IPS-11a (cell line): ENCODE data around the gene ZNF521.
"Not testable (repeated sequence)": the region's sequence is repeated elsewhere in the genome, so short reads cannot be mapped to it uniquely, and the experiment has no call there.

ENCODE experiments used
- H3K4me3 ChIP-seq: one replicate; pipeline ENCODE4 v1.5.1; 2013; ENCODE audit warnings: low read depth, low read length, control low read depth

The ZNF521 gene

DNA sequence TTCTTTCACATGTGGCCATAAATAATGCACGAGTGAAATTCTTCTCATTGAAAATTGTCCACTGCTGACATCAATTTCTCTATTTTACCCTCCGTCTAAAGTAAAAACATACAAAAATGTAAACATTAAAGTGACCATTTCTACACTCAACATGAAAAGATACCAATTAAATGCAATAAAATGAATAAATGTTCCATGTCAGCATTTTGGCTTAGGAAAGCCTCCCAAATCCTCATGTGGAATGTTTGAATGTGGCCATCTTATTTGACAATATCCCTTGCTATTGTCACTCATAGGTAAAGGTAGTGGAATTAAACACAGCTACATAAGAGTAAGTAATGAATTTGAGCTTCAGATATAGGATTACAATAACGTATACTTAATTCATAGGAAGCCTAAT, 60.8 kb downstream of the ZNF521 start:
- H3K4me3 ChIP-seq, result no peak overlapping the region

DNA sequence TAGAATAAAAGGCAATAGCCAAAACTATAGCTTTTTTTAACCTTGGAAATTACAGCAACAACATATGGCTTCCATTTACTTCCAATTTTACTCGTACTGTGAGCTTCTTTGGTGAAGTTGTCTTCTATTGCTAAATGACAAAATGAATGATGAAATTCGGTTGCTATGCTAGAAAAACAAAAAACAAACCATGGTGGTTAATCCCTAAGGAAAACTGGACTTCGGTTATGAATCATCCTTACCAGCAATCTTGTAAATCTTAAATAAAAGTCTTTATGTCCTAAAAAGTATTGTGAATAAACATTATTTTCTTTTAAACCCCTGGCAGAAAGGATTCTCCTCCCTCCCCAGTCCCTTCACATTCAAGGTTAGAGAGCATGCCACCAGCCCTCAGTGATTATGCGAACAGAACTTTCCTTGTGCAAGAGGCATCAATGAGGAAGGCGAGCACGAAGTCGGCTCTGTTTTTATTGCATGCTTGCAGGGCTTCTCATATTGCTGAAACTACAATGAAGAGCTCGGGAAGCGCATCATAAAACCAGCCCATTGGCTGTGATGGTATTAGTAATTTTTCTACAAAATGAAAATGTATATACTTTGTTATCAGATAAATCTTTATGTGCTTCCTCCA, 62.9 kb downstream of the ZNF521 start:
- H3K4me3 ChIP-seq, result no peak overlapping the region

DNA sequence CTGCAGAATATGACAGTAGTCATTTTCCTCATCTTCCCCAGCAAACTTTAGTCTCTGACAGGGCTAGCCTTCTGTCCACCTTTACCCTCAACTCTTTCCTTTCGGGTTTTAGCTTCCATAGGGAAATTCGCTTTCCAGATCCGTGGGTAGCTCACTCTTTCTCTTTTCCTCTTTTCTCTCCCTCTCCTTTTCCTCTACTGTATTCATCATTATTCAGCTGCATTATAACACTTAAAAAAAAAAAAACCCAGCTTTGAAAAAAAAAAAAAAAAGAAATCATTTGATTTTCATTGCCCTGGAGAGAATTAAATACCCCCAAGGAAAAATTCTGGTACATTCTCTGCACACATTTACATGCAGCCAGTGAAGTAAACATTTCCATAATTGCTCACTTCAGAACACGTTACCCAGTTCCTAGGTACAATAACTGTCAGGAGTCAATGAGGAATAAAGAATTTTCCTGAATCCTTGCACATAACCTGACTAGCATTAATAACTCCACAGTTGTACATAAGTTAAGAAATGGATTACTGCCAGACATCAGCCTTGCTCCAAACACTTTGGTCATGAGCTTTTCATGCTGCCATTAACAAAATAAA, 63.5 kb downstream of the ZNF521 start:
- H3K4me3 ChIP-seq, result no peak overlapping the region

DNA sequence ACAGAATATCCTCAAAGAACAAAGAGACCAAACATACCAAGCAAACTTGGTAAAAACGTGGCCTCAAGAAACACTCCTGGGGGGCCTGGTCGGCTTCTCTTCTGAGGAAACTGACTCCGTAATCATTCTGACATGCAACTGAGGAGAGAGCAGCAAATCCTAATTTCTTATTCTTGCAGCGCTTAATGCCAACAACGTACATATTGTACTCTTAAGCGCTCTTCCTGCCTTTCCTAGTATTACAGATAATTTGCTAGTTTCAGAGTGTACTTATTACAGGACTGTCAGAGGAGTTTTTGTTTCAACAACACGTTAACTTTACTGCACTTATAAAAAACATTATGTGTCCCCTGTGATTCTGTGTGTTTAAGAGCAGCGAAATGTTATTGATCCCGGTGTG, 64.9 kb downstream of the ZNF521 start:
- H3K4me3 ChIP-seq, result no peak overlapping the region

DNA sequence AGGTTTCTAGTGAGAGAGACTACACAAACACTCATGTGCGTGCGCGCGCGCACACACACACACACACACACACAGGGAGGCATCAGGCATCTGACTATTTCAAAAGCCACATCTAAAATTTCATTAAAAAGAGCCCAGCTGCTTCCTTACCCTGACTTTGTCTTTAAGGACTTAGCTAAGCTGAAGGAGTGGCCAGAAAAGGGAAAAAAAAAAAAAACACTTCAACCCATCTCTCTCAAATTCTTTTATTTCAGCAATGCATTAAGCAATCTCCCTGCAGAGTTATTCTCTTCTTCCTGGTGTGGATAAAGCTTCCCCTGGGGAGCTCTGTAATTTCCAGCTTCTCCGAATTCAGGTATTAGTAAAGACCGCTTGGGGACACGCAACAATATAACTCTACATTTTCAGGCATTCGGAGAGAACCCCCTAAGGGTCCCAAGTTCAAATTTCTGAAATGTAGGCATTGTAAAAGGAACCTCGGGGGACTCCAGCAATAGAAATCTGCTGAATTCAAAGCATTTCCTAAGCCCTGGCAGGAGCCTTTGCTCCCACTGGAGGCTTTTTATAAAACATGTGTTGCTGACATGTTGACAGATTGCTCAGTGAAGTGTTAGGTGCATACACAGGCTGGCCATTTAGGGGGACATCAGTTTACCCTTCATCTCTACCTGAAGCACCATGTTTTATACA, 67.0 kb downstream of the ZNF521 start:
- H3K4me3 ChIP-seq, result no peak overlapping the region

DNA sequence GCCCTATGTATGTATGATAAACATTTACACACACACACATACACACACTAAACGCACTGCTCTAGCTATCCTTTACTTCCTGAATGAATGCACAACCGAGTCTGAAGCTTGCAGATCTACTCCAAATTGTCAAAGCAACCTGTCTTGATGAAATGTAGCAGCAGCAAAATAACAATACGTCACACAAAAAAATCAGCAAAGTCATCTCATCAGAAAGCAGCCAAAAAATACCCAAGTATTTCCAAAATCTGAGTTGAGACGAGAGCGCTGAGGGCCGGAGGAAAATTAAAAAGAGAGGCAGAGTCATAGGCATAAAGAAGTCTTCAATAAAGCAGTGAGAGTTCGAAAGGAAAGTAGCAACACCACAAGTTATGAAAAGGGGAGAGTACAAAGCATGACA, 67.7 kb downstream of the ZNF521 start:
- no peak overlapping the region for H3K4me3 ChIP-seq

DNA sequence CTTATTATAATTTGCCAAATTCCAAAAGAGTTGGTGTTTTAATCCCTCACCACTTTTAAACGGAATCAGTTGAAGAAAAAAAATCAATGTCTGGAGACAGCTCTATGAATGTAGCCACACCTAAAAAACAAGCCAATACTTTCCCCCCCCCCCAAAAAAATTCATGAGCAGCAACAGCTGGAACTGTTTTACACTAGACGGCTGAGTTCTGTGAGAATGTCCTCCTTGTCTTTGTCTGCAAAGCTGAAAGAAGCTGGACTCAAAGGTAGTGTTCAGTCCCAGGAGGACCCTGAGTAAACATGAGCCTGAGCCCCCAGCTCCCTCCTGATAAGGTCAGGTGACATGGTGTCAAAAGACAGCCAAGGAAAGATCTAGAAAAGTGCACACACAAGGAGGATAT, 68.2 kb downstream of the ZNF521 start:
- H3K4me3 ChIP-seq, result no peak overlapping the region

DNA sequence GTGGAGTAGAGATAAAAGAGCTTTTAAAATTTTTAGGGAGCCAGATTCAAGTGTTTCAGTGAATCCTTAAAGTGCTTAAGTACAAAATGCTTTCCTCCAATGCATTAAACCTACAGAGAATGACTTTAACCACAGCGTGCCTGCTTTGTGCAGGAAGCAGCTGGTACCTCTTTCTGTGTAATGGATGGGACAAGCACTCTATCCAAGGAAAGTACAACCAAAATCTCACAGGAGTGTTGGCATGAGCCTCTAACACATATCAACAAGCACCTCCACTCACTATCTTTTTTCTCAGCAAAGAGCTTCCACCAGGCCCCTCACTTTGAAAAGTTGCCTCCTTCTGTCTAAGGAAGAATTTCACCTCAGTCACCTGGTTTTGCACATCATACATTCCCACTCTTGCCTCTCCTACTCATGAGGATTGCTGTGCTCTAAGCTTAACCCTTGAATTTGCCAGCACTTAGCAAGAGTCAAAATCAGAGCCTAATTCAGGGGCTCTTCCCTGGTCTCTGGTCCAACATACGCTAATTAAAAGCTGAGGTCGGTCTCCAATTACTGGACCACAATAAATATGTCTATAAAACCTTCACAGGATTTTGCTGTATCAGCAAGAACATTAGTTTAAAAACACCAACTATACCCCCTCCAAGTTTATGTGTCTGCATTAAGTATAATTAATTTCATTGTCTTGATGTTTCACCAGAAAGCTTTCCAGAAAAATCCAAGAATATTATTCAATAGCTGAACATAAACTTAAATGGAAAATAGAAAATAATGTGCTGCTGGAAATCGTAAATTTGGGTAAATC, 68.9 kb downstream of the ZNF521 start:
- H3K4me3 ChIP-seq, result no peak overlapping the region

DNA sequence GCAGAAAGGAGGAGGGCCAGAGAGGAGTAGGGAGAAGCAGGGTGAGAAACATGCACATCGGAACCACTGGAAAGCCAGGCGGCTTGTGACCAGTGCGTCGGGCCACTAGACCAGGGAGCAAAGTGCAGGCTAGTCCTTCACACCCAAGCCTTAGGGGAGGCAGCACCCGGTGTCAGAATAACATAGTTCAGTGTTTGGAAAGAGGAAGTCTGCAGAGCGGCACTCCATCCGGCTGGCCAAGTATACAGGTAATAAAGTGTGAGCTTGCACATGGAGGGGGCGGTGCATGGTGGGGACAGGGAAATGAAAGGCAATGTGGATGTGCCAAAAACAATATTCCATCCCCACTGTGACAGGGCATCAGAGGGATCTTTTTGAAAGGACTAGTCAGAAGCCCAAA, 69.7 kb downstream of the ZNF521 start:
- no peak overlapping the region for H3K4me3 ChIP-seq

DNA sequence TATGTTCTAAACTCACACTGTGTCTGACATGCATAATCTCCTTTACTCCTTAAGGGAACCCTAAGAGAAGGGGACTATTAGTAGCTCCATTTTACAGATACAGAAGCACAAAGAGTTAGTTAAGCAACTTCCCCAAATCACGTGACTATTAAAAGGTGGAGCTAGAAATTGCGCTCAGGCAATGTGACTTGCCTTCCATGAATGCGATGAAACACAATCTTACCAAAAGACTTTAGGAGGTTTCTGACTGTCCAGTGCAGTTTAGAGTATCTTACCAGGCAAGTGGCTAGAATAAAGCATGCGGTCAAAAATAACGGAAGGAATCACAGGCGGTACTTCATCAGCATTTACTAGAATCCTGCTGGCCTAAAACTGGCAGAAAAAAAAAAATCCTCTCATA, 70.4 kb downstream of the ZNF521 start:
- H3K4me3 ChIP-seq, result no peak overlapping the region

DNA sequence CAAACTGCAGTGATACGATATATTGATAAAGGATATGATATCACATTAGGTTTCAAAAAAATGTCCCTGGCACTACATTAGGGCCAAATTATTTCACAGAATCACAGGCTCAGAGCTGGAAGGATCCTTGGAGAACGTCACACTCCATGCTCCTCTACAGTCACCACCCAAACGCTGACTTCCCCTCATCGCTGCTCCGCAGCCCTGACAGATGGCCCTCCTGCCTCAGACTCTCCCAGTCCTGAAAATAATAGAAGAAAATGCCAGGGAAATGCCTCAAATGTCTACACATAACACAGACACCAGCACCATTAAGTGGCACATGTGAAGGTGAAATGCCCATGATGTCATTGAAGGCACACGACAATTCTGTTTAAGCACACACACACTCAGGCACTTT, 72.0 kb downstream of the ZNF521 start:
- no peak overlapping the region for H3K4me3 ChIP-seq

DNA sequence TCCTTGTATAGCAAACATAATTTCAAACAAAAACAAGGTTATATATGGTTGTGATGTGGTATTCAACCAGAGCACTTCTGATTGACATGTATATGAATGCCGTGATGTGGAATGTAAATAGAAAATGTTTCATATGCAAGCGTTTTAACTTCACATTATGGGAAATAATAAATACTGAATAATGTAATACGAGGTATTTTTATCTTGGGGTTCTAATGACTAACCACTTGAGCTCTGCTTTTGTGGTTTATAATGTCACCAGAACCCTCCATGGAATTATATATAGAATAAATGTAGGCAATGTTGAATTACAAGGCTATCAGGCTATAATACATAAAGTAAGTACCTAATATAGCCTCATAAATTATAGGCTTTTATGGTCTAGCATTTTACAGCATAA, 72.4 kb downstream of the ZNF521 start:
- no peak overlapping the region for H3K4me3 ChIP-seq

DNA sequence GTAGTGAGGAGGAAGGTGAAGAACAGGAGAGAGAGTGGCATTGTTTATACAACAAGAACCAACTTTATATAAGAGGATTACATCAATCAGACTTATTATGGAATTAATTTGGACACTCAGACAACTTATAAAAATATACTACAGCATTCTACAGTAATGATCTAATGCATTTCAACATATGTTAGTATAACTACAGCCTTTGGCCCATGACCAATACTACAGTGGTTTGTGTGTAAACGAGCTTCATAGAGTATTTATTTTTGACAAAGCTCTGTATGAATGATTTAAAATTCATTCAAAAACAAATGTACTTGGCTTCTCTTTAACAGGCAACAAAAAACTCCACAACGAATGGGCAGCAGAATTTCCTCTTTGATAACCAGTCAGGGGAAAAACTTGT, 72.8 kb downstream of the ZNF521 start:
- no peak overlapping the region for H3K4me3 ChIP-seq

DNA sequence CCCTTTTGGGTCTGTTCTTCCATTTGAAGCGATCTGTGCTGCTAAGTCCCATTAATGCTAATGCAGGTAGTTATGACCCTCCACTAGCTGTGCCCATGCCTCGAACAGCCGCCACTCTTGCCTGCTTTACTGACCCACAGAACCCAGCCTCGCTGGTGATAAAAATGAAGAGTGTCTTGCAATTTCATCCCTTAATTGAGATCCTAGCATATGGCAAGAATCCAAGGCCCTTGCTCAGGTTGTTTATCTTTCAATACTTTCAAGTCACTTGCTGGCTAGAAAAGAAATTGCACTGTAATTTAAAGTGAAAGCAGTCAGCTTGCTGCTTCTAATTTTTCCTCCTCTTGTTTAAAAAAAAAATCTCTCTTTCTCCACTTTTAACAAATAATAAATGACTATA, 73.6 kb downstream of the ZNF521 start:
- H3K4me3 ChIP-seq, result no peak overlapping the region

DNA sequence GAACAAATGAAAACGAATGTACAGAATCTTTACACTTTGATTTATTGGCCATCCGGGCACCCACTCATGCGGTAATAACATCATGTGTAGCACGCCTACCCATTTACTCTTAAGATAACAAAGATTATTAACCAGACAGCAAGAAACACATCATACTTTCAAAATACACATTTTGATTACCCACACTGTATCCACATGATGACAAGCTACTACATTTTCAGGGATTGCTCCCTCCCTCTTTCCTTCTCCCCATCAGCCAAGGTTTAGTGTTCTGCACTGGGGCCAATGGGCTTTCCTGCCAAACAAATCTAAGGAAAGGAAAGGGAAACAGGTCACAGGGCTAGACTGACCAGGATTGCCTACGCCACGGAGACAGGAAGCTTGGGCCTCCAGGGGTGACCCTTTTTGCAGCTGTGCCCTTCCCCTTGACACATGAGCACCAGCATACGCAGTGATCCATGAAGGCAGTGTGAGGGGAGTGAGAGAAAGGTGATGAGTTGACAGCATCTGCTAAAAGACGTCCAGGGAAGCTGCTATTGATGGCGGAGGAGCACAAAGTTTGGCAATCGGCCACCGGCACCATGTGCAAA, 76.5 kb downstream of the ZNF521 start:
- no peak overlapping the region for H3K4me3 ChIP-seq

DNA sequence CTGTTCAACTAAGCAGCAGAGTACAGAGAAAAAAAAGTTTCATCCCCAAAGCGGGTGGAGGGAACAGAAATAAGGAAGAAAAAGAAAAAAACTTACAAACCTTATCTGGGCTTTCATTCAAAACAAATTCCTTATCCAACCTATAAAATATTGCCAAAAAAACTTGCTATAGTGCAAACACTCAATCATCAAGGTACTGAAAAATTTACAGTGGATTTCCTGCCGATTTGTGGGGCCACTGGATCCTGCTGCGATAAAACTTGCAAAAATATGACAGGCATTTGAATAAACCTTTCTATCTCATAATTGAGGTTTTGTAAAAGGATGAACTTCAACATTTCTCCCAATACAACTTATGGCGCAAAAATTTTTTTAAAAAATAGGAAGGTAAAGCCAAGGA, 77.0 kb downstream of the ZNF521 start:
- no peak overlapping the region for H3K4me3 ChIP-seq

DNA sequence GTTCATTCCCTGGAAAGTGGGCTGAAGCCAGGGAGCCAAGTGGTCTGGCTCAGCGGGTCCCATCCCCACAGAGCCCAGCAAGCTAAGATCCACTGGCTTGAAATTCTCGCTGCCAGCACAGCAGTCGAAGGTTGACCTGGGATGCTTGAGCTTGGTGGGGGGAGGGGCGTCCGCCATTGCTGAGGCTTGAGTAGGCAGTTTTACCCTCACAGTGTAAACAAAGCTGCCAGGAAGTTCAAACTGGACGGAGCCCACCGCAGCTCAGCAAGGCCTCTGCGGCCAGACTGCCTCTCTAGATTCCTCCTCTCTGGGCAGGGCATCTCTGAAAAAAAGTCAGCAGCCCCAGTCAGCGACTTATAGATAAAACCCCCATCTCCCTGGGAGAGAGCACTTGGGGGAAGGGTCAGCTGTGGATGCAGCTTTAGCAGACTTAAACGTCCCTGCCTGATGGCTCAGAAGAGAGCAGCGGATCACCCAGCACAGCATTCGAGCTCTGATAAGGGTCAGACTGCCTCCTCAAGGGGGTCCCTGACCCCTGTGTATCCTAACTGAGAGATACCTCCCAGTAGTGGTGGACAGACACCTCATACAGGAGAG, 84.9 kb downstream of the ZNF521 start:
- H3K4me3 ChIP-seq, result not testable (repeated sequence)

DNA sequence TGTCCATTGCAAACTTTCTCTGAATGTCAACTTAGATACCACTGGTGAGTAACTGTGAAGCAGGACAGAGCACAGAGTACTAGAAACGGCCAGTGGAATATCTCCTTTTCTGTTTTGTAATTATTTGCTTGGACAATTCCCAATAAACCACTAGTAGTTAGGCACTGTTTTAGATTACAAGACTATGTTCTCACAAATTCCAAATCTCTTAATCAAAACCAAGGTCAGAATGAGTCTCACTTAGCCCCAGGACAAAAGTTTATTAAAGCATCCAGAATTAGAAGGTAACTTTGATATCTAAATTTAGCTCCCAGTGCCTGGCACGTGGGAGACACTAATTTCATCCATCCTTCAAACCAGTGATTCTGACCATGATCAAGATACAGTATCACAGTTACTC, 89.0 kb downstream of the ZNF521 start:
- H3K4me3 ChIP-seq, result no peak overlapping the region

DNA sequence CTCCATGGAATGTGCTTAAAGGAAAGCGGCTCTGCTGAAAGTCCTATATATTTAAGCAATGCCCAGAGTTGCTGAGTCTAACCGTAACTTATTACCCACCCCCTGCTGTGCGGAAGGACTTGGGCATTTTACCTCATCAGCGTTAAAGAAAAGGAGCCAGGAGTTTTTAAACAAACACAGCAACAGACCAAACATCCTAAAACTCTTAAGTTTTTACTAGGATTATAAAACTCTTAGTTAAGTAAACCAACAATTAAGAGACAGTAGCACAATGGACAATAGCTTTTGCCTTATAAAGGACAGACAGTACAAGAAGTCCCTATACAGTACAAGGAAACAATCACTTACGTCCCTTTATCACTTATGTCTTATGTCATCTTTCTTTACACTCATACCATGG, 90.2 kb downstream of the ZNF521 start:
- no peak overlapping the region for H3K4me3 ChIP-seq

DNA sequence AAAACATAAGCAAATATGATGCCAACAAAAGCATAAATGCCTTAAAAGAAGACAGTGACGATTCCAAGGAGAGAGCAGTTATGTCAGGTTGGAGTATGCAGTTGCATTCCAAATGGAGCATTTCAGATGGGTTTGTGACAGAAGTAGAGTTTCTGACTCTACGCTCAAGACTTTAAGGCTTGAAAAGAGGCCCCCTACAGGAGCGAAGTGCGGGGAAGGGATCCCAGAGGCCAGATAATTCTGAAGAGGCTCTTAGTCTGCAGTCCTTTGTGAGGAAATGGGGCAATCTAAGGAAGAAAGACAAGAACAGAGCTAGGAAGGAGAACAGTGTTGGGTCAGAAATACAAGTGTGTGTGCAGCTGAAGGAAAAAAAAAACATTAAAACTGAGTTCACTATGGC, 95.5 kb downstream of the ZNF521 start:
- H3K4me3 ChIP-seq, result no peak overlapping the region

DNA sequence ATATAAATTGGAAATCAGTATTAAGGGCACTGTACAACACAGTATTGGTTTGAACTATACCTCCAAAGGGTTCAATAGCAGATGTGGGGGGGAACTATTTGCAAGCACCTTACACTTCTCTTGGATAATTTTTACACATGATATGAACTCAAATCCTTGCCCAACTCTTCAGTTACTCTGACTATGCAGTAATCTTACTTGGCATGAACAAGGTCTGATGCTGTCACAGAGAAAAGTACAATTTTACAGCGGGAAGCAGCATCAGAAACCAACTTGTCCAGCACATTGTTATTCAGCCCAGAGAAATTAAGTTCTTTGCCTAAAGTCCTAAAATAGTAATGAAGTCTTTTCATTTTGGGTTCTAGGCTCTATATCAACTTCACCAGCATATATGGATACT, 98.2 kb downstream of the ZNF521 start:
- no peak overlapping the region for H3K4me3 ChIP-seq
